Prostate gland (tissue), 2 donors: ENCODE measurements around the gene TMEM14A. TPM values are rescaled to one million over a fixed set of nuclear protein-coding genes. Genes with fewer than 3 reads are reported as not detected.

ENCODE experiments used
- DNase-seq: peaks from one replicate; pipeline ENCODE4 v3.0.0-alpha.2; 2019; ENCODE audit warnings: low spot score
- H3K27ac ChIP-seq, 2 donors: fragments of 200-600 bp; sonication (generic); 2 replicates each; pipeline ENCODE4 v1.5.1; 2017 to 2019
- H3K27me3 ChIP-seq: fragments of 200-600 bp; sonication (generic); replicated peaks from 2 replicates; pipeline ENCODE4 v1.5.1; 2019; ENCODE audit not compliant: insufficient read depth
- H3K36me3 ChIP-seq, 2 donors: fragments of 200-600 bp; sonication (generic); 1 replicate in 1 of 2; 2 replicates in 1 of 2; pipeline versions ENCODE4 v1.5.1 to v1.8.1; 2017 to 2019
- H3K4me1 ChIP-seq: fragments of 200-600 bp; sonication (generic); replicated peaks from 2 replicates; pipeline ENCODE4 v1.5.1; 2019
- H3K4me3 ChIP-seq, 2 donors: fragments of 200-600 bp; sonication (generic); 2 replicates each; pipeline ENCODE4 v1.5.1; 2017 to 2019
- H3K9me3 ChIP-seq: fragments of 200-600 bp; sonication (generic); 2 replicates; pipeline ENCODE4 v1.5.1; 2017
- CTCF ChIP-seq, 4 experiments: fragments of 200-600 bp in 2 of 4; fragments of 450-650 bp in 2 of 4; sonication (generic) in 2 of 4; IDR thresholded peaks; 1 replicate in 3 of 4; 2 replicates in 1 of 4; pipeline ENCODE4 v1.5.1; 2016 to 2019; ENCODE audit warnings: antibody characterized with exemption in 4 of 4, mild to moderate bottlenecking in 2 of 4, moderate library complexity in 2 of 4
- POLR2A ChIP-seq: fragments of 450-650 bp; IDR thresholded peaks from one replicate; pipeline ENCODE4 v1.6.1; 2016; ENCODE audit warnings: antibody characterized with exemption, mild to moderate bottlenecking
- POLR2AphosphoS5 ChIP-seq: sonication (generic); formaldehyde crosslinking; IDR thresholded peaks from one replicate; pipeline ENCODE4 v1.6.1; 2017; ENCODE audit warnings: antibody characterized with exemption
- WGBS: methylation state at CpG from one replicate; pipeline ENCODE4 v1.1.5; 2018; 5-methylcytosine and 5-hydroxymethylcytosine counted together
- intact Hi-C: fragments of 100-400 bp; cut with DNase I; formaldehyde crosslinking; loops from one replicate; pipeline ENCODE4 v1.14.2; 2022
- total RNA-seq, 2 donors: library from RNA; depleted of rRNA; stranded (reverse); fragments of >200 nt; gene quantifications; one replicate each; pipeline ENCODE4 v1.1.0, GENCODE V29; 2016

The TMEM14A gene
- total RNA-seq, 2 donors from 2014 or later = 55.6 to 56.4 TPM

GRCh38 chr6:52641388-52641787 is 29.5 kb upstream of the TMEM14A start:
- H3K9me3 ChIP-seq = no peaks in the 10 kb centered on the region
- DNase-seq = no peak
- H3K4me3 ChIP-seq = no peak overlapping the region
- no peaks in the 10 kb centered on the region for H3K4me1 ChIP-seq
- no peak overlapping the region for H3K27ac ChIP-seq
- H3K36me3 ChIP-seq = no peaks in the 10 kb centered on the region
- H3K27me3 ChIP-seq = no peaks in the 10 kb centered on the region
- intact Hi-C loops = no loop called here
- TF ChIP-seq CTCF (IDR thresholded peaks at IDR 0.05) (no peak), POLR2A (no peak), POLR2AphosphoS5 (no peak)

- DNase-seq = no peak
- no peak for TF ChIP-seq POLR2A
- TF ChIP-seq CTCF (IDR thresholded peaks at IDR 0.05) = no peak
- no peak for TF ChIP-seq POLR2AphosphoS5
- no peaks in the 10 kb centered on the region for H3K36me3 ChIP-seq
- H3K27me3 ChIP-seq = no peaks in the 10 kb centered on the region
- no peaks in the 10 kb centered on the region for H3K4me1 ChIP-seq
- no peaks in the 10 kb centered on the region for H3K9me3 ChIP-seq
- H3K27ac ChIP-seq = no peak overlapping the region
- H3K4me3 ChIP-seq = no peak overlapping the region
- WGBS = 51% methylated on average over 3 of the region's 3 CpGs
- intact Hi-C loops = no loop called here
Measured at GRCh38 chr6:52641826-52642225, 29.1 kb upstream of the TMEM14A start.

- Histone ChIP-seq H3K4me3 (no peak overlapping the region), H3K27ac (no peak overlapping the region), H3K9me3 (no peaks in the 10 kb centered on the region), H3K4me1 (no peaks in the 10 kb centered on the region), H3K27me3 (no peaks in the 10 kb centered on the region), H3K36me3 (no peaks in the 10 kb centered on the region)
- TF ChIP-seq POLR2A = no peak
- no peak for TF ChIP-seq CTCF (IDR thresholded peaks at IDR 0.05)
- no peak for TF ChIP-seq POLR2AphosphoS5
- no peak for DNase-seq
- 77% methylated on average over 2 of the region's 2 CpGs for WGBS
- intact Hi-C loops = no loop called here
Measured at GRCh38 chr6:52642368-52642767, 28.5 kb upstream of the TMEM14A start.

- no peaks in the 10 kb centered on the region for H3K4me1 ChIP-seq
- no peak overlapping the region for H3K27ac ChIP-seq
- TF ChIP-seq POLR2AphosphoS5 (no peak), CTCF (IDR thresholded peaks at IDR 0.05) (no peak), POLR2A (no peak)
- DNase-seq = no peak
- no peaks in the 10 kb centered on the region for H3K9me3 ChIP-seq
- no peak overlapping the region for H3K4me3 ChIP-seq
- H3K27me3 ChIP-seq = no peaks in the 10 kb centered on the region
- 98% methylated on average over 3 of the region's 3 CpGs for WGBS
- intact Hi-C loops = no loop called here
- no peaks in the 10 kb centered on the region for H3K36me3 ChIP-seq
Measured at GRCh38 chr6:52643158-52643557, 27.8 kb upstream of the TMEM14A start.

GRCh38 chr6:52644253-52644652 is 26.7 kb upstream of the TMEM14A start:
- Histone ChIP-seq H3K36me3 (no peaks in the 10 kb centered on the region), H3K4me3 (no peak overlapping the region), H3K27me3 (no peaks in the 10 kb centered on the region), H3K4me1 (no peaks in the 10 kb centered on the region), H3K9me3 (no peaks in the 10 kb centered on the region), H3K27ac (no peak overlapping the region)
- no peak for DNase-seq
- TF ChIP-seq POLR2A = no peak
- TF ChIP-seq POLR2AphosphoS5 = no peak
- intact Hi-C loops = no loop called here
- WGBS = 82% methylated on average over 4 of the region's 4 CpGs

GRCh38 chr6:52645976-52646375 is 24.9 kb upstream of the TMEM14A start:
- no peak for TF ChIP-seq POLR2AphosphoS5

More at GRCh38 chr6:52645976-52646375, 24.9 kb upstream of the TMEM14A start:
- Histone ChIP-seq H3K4me3 (no peak overlapping the region), H3K27ac (no peak overlapping the region), H3K27me3 (no peaks in the 10 kb centered on the region), H3K36me3 (no peaks in the 10 kb centered on the region), H3K9me3 (no peaks in the 10 kb centered on the region), H3K4me1 (no peaks in the 10 kb centered on the region)
- 94% methylated on average over 4 of the region's 4 CpGs for WGBS
- intact Hi-C loops = no loop called here
- no peak for DNase-seq
